ENCODE results near the gene SLC43A2. TPM values are rescaled to one million over a fixed set of nuclear protein-coding genes. Genes with fewer than 3 reads are reported as not detected.
"Not testable (repeated sequence)": the region's sequence is repeated elsewhere in the genome, so short reads cannot be mapped to it uniquely, and the experiment has no call there.

SLC43A2 gene
- total and polyA plus RNA-seq, 5 donors from 2014 or later: 3.5 to 6.9 (median 5.9) TPM

DNA sequence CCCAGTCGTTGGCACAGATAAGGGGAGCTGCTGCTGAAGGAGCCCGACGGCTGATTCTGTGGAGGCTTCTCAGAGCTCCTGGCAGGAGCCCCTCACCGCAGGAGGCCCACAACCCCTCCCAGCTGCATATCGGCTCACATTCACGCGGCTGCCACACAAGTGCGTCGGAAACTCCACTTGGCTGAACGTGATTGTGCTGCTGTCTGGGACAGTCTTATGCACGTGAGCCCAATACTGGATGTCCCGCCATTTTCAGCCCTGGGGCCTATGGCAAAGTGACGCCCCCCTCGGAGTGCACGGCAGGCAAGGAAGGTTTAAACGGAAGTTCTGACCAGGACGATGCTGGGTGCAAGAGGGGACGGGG lies 57.3 kb downstream of the SLC43A2 start:
- H3K27me3 ChIP-seq (ENCODE audit: control insufficient read depth, insufficient read depth, low read length): no peaks in the 10 kb centered on the region
- Mint-ChIP-seq H3K36me3 (no peaks in the 10 kb centered on the region), H3K4me1 (peaks cover 5 to 28% (median 11%) of the 10 kb centered on the region in 4 donors), H3K4me3 (no peak overlapping the region), H3K9me3 (peaks cover 0 to 1% (median 0%) of the 10 kb centered on the region in 7 donors), H3K27me3 (no peaks in the 10 kb centered on the region), H3K27ac (no peak overlapping the region)
- no peak for DNase-seq
- no peak overlapping the region for H3K27ac ChIP-seq (ENCODE audit: insufficient read depth, low read length, poor library complexity, severe bottlenecking)
- no peaks in the 10 kb centered on the region for H3K9me3 ChIP-seq (ENCODE audit: control insufficient read depth in 2 of 2, low read length in 2 of 2)
- peaks cover 7% of the 10 kb centered on the region for H3K4me1 ChIP-seq (ENCODE audit: control insufficient read depth, insufficient read depth, low read length, poor library complexity, severe bottlenecking)
- no peak for ATAC-seq (ENCODE audit: low read depth in 2 of 2)
- no peak overlapping the region for H3K4me3 ChIP-seq (ENCODE audit: low read depth, low read length)
- no peaks in the 10 kb centered on the region for H3K36me3 ChIP-seq (ENCODE audit: control insufficient read depth, insufficient read depth, low read length)

DNA sequence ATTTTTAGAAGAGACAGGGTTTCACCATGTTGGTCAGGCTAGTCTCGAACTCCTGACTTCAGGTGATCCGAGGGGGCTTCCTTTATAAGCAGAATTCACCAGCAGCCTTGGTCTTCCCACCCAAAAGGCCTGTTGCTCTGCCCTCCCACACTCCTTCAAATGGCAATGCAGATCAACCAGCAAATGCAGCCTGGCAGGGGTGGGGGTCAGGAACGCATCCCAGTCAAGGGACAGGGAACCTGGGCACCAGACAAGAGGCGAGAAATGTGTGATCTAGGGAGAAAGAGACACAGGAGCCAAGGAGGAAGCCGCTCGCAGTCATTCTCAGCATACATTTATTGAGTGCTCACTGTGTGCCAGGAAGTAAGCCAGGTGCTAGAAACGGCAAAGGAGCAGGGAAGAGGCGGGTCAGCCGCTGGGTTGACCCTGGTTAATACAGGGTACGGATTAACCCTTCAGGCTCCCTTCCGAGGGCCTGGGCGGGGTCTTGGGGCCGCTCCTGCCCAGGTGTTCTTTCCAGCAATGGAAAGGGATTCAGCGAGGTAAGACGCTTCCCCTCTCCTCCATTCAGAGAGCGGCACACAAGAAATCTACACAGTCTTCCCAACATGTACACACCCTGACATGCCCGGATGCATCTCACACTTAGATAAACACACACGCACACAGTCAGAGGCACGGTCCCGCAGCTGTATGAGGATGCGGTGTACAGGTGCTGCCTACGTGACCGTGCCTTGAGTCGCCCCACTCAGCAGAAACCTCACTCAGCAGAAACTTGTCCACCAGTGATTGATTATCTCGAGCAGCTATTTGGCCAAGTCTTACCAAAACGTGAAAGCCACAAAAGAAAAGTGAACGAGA lies 59.5 kb downstream of the SLC43A2 start:
- Histone ChIP-seq H3K9me3 (ENCODE audit: control insufficient read depth in 2 of 2, low read length in 2 of 2) (no peaks in the 10 kb centered on the region), H3K4me1 (ENCODE audit: control insufficient read depth, insufficient read depth, low read length, poor library complexity, severe bottlenecking) (peaks cover 13% of the 10 kb centered on the region), H3K27ac (ENCODE audit: insufficient read depth, low read length, poor library complexity, severe bottlenecking) (no peak overlapping the region), H3K36me3 (ENCODE audit: control insufficient read depth, insufficient read depth, low read length) (no peaks in the 10 kb centered on the region), H3K27me3 (ENCODE audit: control insufficient read depth, insufficient read depth, low read length) (no peaks in the 10 kb centered on the region), H3K4me3 (ENCODE audit: low read depth, low read length) (no peak overlapping the region)
- Mint-ChIP-seq H3K4me1 (peaks cover 10 to 35% (median 12%) of the 10 kb centered on the region in 4 donors), H3K27ac (peak overlapping the region in 1 of 3 donors; percentile 9), H3K36me3 (no peaks in the 10 kb centered on the region), H3K27me3 (no peaks in the 10 kb centered on the region), H3K9me3 (peaks cover 0 to 1% (median 0%) of the 10 kb centered on the region in 7 donors), H3K4me3 (peak overlapping the region in 1 of 4 donors; percentile 32)
- no peak for DNase-seq
- ATAC-seq (ENCODE audit: low read depth in 2 of 2): no peak

DNA sequence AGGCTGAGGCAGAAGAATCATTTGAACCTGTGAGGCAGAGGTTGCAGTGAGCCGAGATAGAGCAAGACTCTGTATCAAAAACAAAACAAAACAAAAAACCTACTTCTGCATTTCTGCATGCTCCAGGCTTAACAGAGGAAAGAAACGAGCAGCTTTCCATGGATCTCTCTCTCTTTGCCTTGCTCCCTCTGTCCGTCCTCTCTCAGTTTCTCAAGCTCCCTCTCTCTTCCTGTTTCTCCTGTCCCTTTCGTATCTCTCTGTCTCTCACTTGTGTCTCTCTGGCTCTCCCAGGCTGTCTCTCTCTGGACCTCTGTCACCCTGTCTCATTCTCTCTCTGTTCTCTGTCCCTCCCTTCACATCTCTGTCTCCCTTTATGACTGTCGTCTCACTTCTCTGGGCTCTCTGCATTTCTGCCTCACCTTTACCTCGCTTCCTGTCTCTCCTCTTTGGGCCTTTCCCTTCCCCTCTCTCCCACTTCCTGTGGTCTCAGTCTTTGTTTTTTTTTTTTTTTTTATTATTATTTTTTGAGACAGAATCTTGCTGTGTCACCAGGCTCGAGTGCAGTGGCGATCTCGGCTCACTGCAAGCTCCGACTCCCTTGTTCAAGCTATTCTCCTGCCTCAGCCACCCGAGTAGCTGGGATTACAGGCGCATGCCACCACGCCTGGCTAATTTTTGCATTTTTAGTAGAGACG lies 62.0 kb downstream of the SLC43A2 start:
- peak; percentile 21 to 35 for ATAC-seq (ENCODE audit: low read depth in 2 of 2)

DNA sequence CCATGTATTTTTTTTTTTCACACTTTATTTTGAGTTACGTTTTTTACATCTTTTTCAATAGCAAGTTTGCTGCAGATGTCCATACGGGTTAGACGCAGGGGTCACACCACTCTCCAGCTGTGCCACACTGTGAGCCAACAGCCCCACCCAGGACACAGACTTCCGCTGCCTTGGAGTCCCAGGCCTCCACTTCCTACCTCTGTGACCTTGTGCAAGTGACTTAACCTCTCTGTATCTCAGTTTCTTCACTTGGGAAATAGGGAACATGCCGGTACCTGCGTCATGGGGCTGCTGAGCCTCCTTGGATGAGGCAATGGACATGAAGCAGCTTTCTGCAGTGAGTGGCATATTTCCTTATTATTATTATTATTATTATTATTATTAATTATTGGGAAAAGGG lies 62.8 kb downstream of the SLC43A2 start:
- peak overlapping the region in 3 of 4 donors; percentile 5 to 77 (median 13) for H3K4me3 Mint-ChIP-seq
- H3K4me1 Mint-ChIP-seq: peaks cover 14 to 53% (median 25%) of the 10 kb centered on the region in 4 donors
- peak overlapping the region; percentile 69 for H3K27ac ChIP-seq (ENCODE audit: insufficient read depth, low read length, poor library complexity, severe bottlenecking)
- no peak overlapping the region for H3K27ac Mint-ChIP-seq
- no peaks in the 10 kb centered on the region for H3K27me3 Mint-ChIP-seq
- peaks cover 0 to 1% (median 0%) of the 10 kb centered on the region in 7 donors for H3K9me3 Mint-ChIP-seq
- DNase-seq (no peak), ATAC-seq (ENCODE audit: low read depth in 2 of 2) (no peak)
- no peak overlapping the region for H3K4me3 ChIP-seq (ENCODE audit: low read depth, low read length)
- H3K4me1 ChIP-seq (ENCODE audit: control insufficient read depth, insufficient read depth, low read length, poor library complexity, severe bottlenecking): peaks cover 21% of the 10 kb centered on the region
- no peaks in the 10 kb centered on the region for H3K36me3 Mint-ChIP-seq
- no peaks in the 10 kb centered on the region for H3K9me3 ChIP-seq (ENCODE audit: control insufficient read depth in 2 of 2, low read length in 2 of 2)
- H3K27me3 ChIP-seq (ENCODE audit: control insufficient read depth, insufficient read depth, low read length): no peaks in the 10 kb centered on the region
- no peaks in the 10 kb centered on the region for H3K36me3 ChIP-seq (ENCODE audit: control insufficient read depth, insufficient read depth, low read length)

More for the DNA sequence above, 62.0 kb downstream of the SLC43A2 start:
- Mint-ChIP-seq H3K27me3 (no peaks in the 10 kb centered on the region), H3K4me3 (peak overlapping the region; percentile 75 to 91 (median 82)), H3K36me3 (no peaks in the 10 kb centered on the region), H3K27ac (peak overlapping the region; percentile 86 to 96 (median 95)), H3K4me1 (peaks cover 14 to 45% (median 18%) of the 10 kb centered on the region in 4 donors), H3K9me3 (peaks cover 0 to 1% (median 0%) of the 10 kb centered on the region in 7 donors)
- no peaks in the 10 kb centered on the region for H3K9me3 ChIP-seq (ENCODE audit: control insufficient read depth in 2 of 2, low read length in 2 of 2)
- peak; percentile 10 to 80 (median 28) for DNase-seq
- peak overlapping the region; percentile 69 for H3K27ac ChIP-seq (ENCODE audit: insufficient read depth, low read length, poor library complexity, severe bottlenecking)
- peaks cover 14% of the 10 kb centered on the region for H3K4me1 ChIP-seq (ENCODE audit: control insufficient read depth, insufficient read depth, low read length, poor library complexity, severe bottlenecking)
- peak overlapping the region; percentile 65 for H3K4me3 ChIP-seq (ENCODE audit: low read depth, low read length)
- no peaks in the 10 kb centered on the region for H3K27me3 ChIP-seq (ENCODE audit: control insufficient read depth, insufficient read depth, low read length)
- no peaks in the 10 kb centered on the region for H3K36me3 ChIP-seq (ENCODE audit: control insufficient read depth, insufficient read depth, low read length)

DNA sequence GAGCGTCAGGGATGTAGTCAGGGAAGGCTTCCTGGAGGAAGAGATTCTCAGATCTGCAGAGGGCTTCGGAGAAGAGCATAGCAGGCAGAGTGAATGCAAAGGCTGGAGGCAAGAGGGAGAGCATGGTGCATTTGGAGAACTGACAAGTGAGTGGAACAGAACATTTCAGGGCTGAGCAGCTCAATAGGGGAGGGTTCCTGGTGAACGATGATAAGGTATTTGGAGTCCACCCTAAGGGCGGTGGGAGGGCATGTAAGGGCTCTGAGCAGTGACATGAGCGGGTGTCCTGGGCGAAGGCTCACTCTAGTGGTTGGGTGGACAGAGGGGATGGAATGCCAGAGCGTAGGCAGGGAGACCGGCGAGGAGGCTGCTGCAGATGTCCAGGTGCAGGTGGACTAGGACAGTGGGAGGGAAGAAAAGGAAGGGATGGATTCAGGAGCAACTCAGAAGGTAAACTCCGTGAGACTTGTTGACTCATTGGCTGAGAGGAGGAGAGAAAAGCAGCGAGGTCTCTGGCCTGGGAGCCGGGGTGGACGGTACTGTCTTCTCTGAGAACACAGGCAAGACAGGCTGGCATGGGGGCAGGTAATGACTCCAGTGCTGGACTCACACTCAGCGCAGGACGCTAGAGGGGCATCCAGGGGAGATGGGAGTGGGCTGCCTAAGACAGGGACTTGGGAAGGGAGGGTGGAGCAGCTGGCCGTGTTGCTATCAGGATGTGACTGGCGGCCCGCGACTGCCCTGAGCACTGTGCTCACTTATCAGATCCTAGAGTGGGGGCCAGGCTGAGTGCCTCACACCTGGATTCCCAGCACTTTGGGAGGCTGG lies 64.6 kb downstream of the SLC43A2 start:
- no peak for DNase-seq
- H3K27ac Mint-ChIP-seq: peak overlapping the region; percentile 74 to 85 (median 83)

DNA sequence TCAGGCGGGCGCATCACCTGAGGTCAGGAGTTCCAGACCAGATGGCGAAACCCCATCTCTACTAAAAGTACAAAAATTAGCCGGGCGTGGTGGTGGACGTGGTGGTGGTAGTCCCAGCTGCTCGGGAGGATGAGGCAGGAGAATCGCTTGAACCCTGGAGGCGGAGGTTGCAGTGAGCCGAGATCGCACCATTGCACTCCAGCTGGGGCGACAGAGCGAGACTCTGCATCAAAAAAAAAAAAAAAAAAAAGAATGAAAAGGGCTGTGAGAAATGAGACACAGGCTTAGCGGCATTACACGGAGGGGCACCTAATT lies 65.2 kb downstream of the SLC43A2 start:
- H3K4me3 ChIP-seq (ENCODE audit: low read depth, low read length); ATAC-seq (ENCODE audit: low read depth in 2 of 2); H3K27me3 Mint-ChIP-seq; H3K36me3 ChIP-seq (ENCODE audit: control insufficient read depth, insufficient read depth, low read length); H3K9me3 Mint-ChIP-seq; H3K36me3 Mint-ChIP-seq; H3K27me3 ChIP-seq (ENCODE audit: control insufficient read depth, insufficient read depth, low read length); H3K9me3 ChIP-seq (ENCODE audit: control insufficient read depth in 2 of 2, low read length in 2 of 2); DNase-seq: not testable (repeated sequence)
- H3K27ac ChIP-seq (ENCODE audit: insufficient read depth, low read length, poor library complexity, severe bottlenecking): peak overlapping the region; percentile 73
- Mint-ChIP-seq H3K4me1 (peaks cover 14 to 63% (median 29%) of the 10 kb centered on the region in 4 donors), H3K27ac (peak overlapping the region in 2 of 3 donors; percentile 83 to 85), H3K4me3 (peak overlapping the region; percentile 87 to 98 (median 92))
- peaks cover 24% of the 10 kb centered on the region for H3K4me1 ChIP-seq (ENCODE audit: control insufficient read depth, insufficient read depth, low read length, poor library complexity, severe bottlenecking)

More for the DNA sequence above, 64.6 kb downstream of the SLC43A2 start:
- Mint-ChIP-seq H3K9me3 (peaks cover 0 to 1% (median 0%) of the 10 kb centered on the region in 7 donors), H3K4me3 (peak overlapping the region; percentile 87 to 98 (median 92)), H3K36me3 (no peaks in the 10 kb centered on the region), H3K27me3 (no peaks in the 10 kb centered on the region), H3K4me1 (peaks cover 14 to 64% (median 29%) of the 10 kb centered on the region in 4 donors)
- H3K27ac ChIP-seq (ENCODE audit: insufficient read depth, low read length, poor library complexity, severe bottlenecking): no peak overlapping the region
- no peaks in the 10 kb centered on the region for H3K36me3 ChIP-seq (ENCODE audit: control insufficient read depth, insufficient read depth, low read length)
- ATAC-seq (ENCODE audit: low read depth in 2 of 2): no peak
- H3K4me3 ChIP-seq (ENCODE audit: low read depth, low read length): no peak overlapping the region
- H3K4me1 ChIP-seq (ENCODE audit: control insufficient read depth, insufficient read depth, low read length, poor library complexity, severe bottlenecking): peaks cover 24% of the 10 kb centered on the region
- no peaks in the 10 kb centered on the region for H3K9me3 ChIP-seq (ENCODE audit: control insufficient read depth in 2 of 2, low read length in 2 of 2)
- H3K27me3 ChIP-seq (ENCODE audit: control insufficient read depth, insufficient read depth, low read length): no peaks in the 10 kb centered on the region

DNA sequence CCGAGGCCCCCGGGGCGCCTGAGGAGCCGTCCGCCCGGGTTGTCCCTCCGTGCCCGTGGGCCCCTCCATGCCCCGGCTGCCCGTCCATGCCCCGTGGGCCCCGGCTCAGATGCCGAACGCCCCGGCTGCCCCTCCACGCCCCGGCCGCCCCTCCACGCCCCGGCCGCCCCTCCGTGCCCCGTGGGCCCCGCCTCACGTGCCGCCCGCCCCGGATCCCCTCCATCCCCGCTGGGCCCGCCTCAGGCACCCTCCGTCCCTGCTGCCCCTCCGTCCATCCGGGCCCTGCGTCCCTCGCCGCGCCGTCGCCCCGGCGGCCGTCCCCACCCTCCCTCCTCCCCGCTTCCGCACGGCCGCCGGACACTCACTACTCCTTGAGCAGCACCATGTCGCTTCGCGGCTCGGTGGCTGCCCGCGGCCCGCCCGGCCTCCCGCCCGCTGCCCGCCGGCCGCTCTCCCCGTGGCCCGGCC lies 66.4 kb downstream of the SLC43A2 start:
- no peaks in the 10 kb centered on the region for H3K36me3 ChIP-seq (ENCODE audit: control insufficient read depth, insufficient read depth, low read length)
- DNase-seq (no peak), ATAC-seq (ENCODE audit: low read depth in 2 of 2) (peak; percentile 12 to 18)
- no peaks in the 10 kb centered on the region for H3K9me3 ChIP-seq (ENCODE audit: control insufficient read depth in 2 of 2, low read length in 2 of 2)
- Mint-ChIP-seq H3K9me3 (peaks cover 0 to 1% (median 0%) of the 10 kb centered on the region in 7 donors), H3K27ac (no peak overlapping the region), H3K4me1 (peaks cover 14 to 55% (median 25%) of the 10 kb centered on the region in 4 donors), H3K27me3 (no peaks in the 10 kb centered on the region), H3K4me3 (peak overlapping the region in 1 of 4 donors; percentile 88), H3K36me3 (peaks cover 5% of the 10 kb centered on the region)
- H3K4me1 ChIP-seq (ENCODE audit: control insufficient read depth, insufficient read depth, low read length, poor library complexity, severe bottlenecking): peaks cover 21% of the 10 kb centered on the region
- H3K27me3 ChIP-seq (ENCODE audit: control insufficient read depth, insufficient read depth, low read length): no peaks in the 10 kb centered on the region
- H3K27ac ChIP-seq (ENCODE audit: insufficient read depth, low read length, poor library complexity, severe bottlenecking): peak overlapping the region; percentile 63
- no peak overlapping the region for H3K4me3 ChIP-seq (ENCODE audit: low read depth, low read length)

Data from CD4-positive, CD25-positive, alpha-beta regulatory T cell (primary cell).